Measurements from ENCODE around the gene TRIM38. TPM values are rescaled to one million over a fixed set of nuclear protein-coding genes. Genes with fewer than 3 reads are reported as not detected.
A peak's percentile ranks its signal among the peaks of the same experiment; 100 is the strongest.
"Not testable (repeated sequence)": the region's sequence is repeated elsewhere in the genome, so short reads cannot be mapped to it uniquely, and the experiment has no call there.

TRIM38 gene
- total RNA-seq, 1 experiment from 2014 or later: 7.1 TPM

DNA sequence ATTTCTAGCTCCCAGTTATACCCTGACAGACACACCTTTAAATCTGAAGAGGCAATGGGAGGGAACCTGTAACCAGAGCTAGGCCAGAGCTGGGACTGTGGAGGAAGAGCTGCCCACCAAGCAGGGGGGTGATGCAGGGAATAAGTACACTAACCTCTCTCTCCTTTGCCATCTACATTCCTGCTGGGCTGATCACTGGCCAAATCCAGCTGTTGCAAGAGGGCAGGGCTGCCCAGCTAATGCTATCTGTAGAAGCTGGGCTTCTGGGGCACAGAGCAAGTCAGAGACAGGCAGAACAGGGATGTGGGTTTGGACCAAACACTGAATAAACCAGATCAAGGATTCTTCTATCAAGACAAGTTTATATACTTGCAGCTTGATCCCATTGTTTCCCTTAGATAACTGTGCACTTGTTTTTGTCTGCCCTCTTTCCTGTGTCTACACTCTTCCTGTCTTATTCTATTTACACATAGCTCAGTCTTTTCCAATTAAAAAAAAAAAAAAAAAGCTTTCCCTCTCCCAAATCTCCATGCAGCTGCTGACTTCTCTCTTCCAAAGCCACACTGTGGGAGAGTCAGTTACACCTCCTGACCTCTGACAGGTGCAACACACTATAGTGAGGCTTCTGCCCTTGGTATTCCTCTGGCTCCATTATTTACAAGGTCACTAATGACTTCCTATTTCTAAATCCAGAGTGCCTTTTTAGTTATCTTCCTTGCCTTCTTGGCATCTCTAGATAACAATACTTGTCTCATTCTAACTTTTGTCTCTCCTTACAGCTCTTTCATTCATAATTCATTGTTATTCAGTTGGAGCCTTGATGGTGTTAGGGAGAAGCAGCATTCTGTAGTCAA lies 43.7 kb downstream of the TRIM38 start:
- no peak for DNase-seq (ENCODE audit: low spot score)

GRCh38 chr6:26006940-26007305 lies 44.3 kb downstream of the TRIM38 start:
- not testable (repeated sequence) for DNase-seq (ENCODE audit: low spot score)

DNA sequence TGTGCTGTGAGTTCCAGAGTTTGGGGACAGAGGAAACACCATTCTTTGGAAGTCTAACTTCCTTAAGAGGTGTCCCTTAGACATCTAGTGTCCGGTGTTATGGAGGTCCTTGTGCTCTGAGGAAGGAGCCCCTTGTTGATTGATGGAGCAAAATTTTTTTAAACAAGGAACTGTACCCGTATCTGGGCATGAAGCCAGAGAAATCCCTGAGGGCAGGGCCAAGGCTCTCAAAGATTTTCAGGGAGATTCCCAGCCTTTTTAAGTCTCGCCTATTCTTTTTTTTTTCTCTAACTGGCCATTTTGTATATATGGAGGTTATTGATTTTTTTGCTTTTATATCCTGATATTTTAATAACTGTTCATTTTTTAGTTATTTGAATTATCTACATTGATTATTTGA lies 45.9 kb downstream of the TRIM38 start:
- no peak for DNase-seq (ENCODE audit: low spot score)

DNA sequence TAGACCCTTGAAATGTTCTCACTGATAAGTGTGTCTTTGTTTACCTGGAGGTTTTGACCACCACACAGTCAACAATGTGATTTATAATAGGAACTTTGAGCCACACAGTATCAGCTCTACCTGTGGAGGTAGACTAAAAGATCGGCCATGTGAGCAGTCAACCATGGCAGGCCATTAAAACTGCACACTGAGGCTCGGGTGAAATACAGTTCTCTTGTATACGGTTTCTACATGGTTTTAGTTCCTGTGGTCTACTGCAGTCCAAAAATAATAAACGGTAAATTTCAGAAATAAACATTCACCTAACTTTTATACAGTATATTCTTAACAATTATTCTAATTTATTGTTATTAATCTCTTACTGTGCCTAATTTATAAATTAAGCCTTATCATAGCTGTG lies 47.2 kb downstream of the TRIM38 start:
- no peak for DNase-seq (ENCODE audit: low spot score)

- no peak for DNase-seq (ENCODE audit: low spot score)
These were observed 49.5 kb downstream of the TRIM38 start for GRCh38 chr6:26012061-26012460.

DNA sequence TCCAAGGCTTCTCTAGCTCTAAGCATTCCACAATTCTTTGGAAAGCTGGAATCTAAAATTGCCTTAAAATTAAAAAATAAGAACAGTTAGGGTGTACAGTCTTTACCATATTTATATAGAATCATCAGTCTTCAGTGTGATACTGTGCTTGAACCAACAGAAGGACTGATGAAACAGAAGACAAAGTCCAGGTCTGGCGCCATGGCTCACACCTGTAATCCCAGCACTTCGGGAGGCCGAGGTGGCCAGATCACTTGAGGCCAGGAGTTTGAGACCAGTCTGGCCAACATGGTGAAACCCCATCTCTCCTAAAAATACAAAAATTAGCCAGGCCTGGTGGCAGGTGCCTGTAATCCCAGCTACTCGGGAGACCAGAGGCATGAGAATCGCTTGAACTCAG lies 51.8 kb downstream of the TRIM38 start:
- DNase-seq (ENCODE audit: low spot score): not testable (repeated sequence)

DNA sequence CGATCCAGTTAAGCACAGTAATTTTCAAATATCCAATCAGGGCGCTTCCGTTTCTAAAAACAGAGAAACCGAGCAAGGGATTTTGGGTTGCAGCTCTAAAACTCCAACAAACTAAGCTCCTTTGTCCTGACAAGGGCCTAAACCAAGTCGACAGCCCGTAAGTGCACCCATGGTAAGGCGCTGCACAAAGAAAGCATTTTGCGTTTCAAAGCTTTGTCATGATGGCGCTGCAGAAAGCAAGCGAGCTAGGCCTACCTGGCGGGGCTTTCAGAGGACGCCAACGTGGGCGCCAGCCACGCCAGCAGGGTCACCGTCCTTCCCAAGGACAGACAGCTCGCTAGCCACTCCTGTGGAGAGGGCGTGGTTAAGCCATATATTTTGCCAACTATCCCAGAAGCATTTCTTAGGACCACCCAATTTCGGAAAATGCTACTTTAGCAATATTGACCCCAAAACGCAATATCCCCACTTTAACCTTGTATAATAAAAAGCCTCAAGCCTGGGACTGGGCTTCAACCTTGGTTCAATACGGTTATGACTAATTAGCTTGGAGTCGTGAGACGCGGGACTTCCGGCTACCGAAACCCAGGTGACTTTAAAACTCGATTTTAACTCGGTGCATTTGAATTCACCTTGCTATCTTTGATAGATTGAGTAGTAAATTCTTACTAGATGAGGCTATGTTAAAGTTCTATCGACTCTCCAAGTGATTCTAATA lies 53.8 kb downstream of the TRIM38 start:
- DNase-seq (ENCODE audit: low spot score): no peak

DNA sequence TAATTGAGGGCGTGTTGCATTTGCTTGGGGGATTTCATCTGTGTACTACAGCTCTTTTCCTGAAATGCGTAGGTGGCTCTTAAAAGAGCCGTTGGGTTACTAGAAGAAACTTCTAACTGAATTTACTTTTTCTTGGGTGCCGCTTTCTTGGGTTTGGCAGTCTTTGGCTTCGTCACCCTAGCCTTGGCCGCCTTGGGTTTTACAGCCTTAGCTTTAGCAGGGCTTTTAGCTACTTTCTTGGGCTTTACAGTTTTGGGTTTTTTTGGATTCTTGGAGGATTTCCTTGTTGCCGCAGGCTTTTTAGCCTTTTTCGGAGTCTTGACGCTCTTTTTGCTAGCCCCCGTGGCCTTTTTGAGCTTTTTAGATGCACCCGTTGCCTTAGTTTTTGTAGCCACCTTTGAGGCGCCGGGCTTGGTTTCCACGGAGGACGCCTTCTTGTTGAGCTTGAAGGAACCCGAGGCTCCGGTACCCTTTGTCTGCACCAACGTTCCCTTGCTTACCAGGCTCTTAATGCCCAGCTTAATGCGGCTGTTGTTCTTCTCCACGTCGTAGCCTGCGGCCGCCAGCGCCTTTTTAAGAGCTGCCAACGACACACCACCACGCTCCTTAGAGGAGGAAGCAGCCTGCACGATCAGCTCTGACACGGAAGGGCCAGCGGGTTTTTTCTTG lies 54.5 kb downstream of the TRIM38 start:
- no peak for DNase-seq (ENCODE audit: low spot score)

GRCh38 chr6:26017632-26017966 lies 55.0 kb downstream of the TRIM38 start:
- DNase-seq (ENCODE audit: low spot score): no peak

GRCh38 chr6:26019261-26019830 lies 56.7 kb downstream of the TRIM38 start:
- DNase-seq (ENCODE audit: low spot score): no peak

- DNase-seq (ENCODE audit: low spot score): no peak
These were observed 57.3 kb downstream of the TRIM38 start for GRCh38 chr6:26019967-26020328.

- DNase-seq (ENCODE audit: low spot score): no peak
These were observed 57.9 kb downstream of the TRIM38 start for GRCh38 chr6:26020329-26021000.

DNA sequence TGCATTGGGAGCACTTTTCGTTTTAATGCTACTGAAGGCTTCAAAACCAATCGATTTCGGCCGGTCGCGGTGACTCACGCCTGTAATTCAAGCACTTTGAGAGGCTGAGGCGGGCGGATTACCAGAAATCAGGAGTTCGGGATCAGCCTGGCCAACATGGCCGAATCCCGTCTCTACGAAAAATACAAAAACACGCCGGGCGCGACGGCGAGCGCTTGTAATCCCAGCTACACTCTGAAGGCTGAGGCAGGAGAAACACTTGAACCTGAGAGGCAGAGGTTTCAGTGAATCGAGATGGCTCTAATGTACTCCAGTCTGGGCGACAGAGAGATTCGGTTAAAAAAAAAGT lies 58.4 kb downstream of the TRIM38 start:
- peak; percentile 16 for DNase-seq (ENCODE audit: low spot score)

GRCh38 chr6:26021350-26022131 lies 58.9 kb downstream of the TRIM38 start:
- DNase-seq (ENCODE audit: low spot score): peak; percentile 83

DNA sequence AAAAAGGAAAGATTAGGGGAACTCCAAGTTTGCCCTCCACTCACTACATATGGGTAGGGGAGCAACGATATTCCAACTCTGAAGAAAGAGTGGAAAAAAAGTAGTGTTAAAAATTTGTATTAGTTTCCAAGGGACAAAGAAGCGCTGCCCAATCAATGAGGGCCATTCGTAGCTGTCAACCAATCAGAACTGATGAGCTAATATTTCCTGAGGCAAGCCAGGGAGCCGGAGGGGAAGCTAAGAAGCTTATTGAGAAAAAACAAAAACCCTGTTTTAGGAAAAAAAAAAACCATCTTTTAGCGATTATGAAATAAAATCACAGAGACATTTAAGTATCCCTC lies 59.5 kb downstream of the TRIM38 start:
- peak; percentile 48 for DNase-seq (ENCODE audit: low spot score)

DNA sequence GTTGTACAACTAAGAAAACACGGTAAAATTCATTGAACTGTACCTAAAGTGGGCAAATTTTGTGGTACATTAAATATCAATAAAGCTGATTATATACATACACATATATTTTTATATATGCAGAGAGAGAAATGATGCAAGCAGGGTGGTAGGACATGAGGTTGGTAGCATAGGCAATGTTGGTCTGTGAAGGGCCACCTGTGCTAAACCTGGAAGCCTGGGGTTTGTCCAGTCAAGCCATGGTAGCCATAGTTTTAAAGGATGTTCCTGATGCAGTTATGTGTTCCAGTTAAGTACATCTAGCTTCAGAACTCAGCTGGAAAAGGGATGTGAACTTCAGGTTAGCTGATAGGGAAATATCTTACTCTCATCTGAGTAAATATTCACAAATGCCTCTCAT lies 60.1 kb downstream of the TRIM38 start:
- DNase-seq (ENCODE audit: low spot score): no peak

- no peak for DNase-seq (ENCODE audit: low spot score)
These were observed 62.0 kb downstream of the TRIM38 start for GRCh38 chr6:26024651-26025046.

DNA sequence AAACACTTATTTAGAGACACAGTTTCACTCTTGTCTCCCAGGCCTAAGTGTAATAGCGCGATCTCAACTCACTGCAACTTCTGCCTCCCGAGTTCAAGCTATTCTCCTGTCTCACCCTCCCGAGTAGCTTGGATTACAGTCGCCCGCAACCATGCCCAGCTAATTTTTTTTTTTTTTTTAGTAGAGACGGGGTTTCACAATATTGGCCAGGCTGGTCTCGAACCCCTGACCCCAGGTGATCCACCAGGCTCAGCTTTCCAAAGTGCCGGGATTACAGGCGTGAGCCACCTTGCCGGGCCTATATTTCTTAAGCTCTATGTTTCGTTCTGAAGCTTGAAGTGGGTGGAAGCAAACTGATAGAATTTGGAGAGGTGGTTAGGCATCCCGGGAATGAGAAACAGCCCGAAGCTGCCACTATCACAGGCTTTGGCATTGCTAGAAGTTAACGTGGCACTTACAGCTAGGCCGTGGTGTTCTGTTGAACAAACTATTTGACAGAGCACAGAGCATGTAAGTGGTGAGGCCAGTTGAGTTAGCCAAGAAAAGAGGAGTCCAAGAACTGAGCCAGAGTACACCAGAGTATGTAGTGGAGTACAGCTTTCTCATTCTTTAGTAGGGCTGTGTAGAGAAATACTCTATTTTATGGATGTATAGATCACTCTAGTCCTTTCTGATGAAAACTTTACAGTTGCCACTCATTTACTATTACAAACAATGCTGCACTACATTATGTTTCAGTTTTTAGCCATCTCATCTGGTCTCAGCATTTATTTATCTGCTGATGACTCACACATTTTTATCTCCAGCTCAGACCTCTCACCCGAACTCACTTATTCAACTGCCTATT lies 62.7 kb downstream of the TRIM38 start:
- peak; percentile 77 for DNase-seq (ENCODE audit: low spot score)

- DNase-seq (ENCODE audit: low spot score): peak; percentile 98
These were observed 63.6 kb downstream of the TRIM38 start for GRCh38 chr6:26025894-26026832.

All from H4 (cell line).